ENCODE data around the gene LGR6.

LGR6 gene

DNA sequence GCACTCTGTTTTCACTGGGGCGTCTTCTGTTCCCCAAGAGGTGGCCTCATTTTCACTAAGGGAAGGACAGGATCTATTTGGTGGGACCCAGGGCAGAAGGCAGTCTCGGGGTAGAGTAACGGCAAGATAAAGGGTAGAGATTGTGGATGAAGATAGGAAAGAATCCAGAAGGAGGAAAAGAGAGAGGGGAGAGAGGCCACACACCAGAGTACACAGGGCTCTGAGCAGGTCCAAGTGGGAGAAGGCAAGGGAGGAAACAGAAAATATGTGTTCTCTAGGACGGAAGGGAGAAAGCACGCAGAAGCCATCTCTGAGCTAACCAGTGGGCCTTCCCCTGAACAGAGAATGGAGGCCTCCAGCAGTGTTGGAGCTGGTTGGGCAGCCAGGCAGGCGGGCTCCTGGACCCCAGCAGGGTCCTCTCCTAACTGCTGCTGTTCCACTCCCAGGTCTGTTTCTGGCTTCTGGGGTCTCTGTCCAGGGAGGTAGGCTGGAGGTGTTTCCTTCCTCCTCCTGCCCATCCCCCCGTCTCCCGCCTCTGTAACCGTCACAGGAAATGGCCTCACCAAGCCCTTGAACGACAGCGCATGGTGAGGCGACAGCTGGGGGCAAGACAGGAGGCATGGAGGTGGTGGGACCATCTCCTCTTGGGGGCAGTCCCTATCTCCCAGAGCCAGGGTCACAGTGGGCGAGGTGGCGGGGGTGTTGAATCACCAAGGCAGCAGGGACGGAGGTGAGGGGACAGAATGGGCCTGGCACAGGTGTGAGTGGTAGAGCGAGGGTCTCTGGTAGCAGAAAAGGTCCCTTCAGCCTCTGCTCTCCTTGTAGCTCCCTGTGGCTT lies 33.8 kb upstream of the LGR6 start:
- DNase-seq = no peak

DNA sequence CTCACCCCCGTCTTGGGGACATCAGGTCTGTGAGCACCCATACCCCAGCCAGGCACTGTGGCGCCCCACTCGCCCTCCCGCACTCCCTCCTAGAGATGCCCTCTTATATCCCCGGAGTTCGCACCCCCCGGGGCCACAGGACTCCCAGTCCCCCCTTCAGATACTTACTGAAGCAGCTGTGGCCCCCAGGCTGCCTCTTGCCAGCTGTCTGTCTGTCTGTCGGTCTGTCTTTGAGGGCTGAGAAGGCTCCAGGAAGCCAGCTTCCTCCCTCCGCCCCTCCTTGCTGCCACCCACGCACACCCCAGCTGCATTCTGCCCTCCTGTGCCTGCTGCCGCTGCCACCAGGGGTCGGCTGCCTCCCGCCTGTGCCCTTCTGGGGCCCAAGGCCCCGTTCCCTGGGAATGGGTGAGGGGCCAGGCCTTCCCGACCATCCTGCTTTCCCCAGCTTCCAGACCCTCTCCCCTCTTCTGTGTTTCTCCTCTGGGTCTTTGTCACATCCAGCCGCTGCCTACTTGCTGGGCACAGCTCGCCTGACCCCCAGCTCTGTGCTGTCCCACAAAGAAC lies 33.1 kb upstream of the LGR6 start, which contains the start of gene PTPN7:
Gene PTPN7, minus strand, starts transcription at position 226 of the 564 bp plus-strand sequence. CDS start 1,200 bp downstream, outside the sequence.
- DNase-seq = no peak

DNA sequence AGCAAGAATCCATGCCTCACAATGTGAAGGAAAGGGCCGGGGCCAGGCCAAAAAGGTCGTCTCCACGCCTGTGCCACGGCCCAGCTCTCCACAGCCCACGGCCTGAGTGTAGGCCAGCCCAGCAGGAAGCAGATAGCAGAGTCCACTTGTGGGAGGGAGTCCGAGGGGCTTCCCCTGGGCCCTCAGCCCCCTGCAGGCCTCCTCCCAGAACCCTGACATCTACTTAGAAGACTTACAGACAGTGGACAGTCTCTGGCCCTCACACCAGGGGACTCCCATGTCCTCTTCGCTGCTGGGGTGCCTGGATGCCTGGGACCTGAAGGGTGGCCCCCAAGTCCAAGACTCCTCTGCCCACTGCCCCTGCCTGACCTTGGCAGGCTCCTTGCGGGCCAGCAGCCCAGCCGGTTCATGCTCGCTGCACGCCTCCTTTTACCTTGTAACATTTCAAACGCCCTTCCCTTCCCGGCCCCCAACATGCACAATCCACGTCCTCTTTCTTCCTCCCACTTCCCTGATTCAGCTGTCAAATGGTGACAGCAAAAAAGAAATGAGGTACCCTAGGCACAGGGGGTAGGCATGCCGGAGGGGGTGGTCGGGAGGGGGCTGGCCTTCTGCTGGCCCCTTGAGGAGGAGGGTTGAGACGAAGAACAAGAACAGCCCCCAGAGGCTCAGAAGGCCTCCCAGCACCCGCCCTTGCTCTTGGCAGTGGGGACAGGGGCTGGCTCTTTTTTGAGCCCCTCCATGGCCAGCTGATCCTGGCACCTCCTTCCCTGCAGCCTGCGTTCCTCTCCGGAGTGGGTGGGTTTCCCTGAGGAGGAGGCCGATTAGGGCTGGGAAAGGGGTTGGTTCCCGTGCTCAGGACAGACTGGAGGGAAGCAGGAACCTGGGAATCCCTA lies 32.2 kb upstream of the LGR6 start:
- DNase-seq = no peak

DNA sequence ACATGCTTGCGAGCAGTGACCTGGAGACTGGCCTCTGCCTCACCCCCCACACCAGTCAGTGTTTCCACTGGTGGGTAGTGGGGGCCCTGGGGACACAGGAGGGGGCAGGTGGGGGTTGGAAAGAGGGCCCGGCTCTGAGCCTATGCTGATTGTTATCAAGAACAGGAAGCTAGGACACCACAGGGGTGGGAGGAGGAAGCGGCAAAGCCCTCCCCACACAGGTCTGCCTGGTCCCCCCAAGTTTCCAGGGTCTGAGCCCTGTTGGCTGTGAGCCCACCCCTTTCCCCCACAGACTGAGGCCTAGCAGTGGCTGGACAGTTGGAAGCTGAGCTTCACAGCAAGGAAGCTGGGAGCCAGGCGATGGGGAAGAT lies 31.6 kb upstream of the LGR6 start:
- no peak for DNase-seq

DNA sequence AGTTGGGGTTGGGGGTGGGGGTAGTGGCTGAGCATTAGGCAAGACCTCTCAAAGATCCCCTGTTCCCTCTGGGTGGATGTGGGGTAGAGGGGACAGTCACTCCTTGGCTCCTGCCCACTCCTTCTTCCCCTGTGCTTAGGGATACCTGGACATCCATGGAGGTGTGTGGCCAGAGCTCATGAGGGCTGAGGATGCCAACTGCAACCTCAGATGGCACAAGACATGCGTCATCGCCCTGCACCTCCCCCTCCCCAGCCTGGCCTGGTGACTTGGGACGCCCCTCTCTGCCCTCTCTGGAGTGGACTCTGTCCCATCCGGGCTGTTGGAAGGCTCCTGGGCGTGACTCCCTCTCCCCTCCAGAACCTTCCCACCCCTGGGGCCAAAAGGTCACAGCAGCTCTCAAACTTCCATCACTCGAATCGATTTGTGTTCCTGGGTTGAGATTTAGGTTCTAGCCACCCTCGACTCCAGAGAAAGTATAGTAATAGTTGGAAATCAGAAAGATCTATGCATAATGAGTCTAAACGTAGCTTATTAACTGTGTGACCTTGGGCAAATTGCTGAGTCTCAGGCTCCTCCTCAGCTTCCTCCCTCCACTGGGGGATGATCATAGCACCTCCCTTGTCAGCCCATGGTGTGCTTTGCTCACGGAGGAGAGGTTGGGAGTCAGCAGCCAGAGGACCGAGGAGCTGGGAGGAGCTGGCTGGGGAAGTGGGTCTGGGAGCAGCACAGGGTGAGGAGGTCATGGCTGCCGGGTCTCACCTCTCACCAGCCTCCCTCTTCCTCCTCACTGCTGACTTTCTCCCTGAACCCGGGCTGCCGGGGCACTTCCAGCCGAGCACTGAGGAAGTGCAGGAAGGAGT lies 30.9 kb upstream of the LGR6 start:
- no peak for DNase-seq

DNA sequence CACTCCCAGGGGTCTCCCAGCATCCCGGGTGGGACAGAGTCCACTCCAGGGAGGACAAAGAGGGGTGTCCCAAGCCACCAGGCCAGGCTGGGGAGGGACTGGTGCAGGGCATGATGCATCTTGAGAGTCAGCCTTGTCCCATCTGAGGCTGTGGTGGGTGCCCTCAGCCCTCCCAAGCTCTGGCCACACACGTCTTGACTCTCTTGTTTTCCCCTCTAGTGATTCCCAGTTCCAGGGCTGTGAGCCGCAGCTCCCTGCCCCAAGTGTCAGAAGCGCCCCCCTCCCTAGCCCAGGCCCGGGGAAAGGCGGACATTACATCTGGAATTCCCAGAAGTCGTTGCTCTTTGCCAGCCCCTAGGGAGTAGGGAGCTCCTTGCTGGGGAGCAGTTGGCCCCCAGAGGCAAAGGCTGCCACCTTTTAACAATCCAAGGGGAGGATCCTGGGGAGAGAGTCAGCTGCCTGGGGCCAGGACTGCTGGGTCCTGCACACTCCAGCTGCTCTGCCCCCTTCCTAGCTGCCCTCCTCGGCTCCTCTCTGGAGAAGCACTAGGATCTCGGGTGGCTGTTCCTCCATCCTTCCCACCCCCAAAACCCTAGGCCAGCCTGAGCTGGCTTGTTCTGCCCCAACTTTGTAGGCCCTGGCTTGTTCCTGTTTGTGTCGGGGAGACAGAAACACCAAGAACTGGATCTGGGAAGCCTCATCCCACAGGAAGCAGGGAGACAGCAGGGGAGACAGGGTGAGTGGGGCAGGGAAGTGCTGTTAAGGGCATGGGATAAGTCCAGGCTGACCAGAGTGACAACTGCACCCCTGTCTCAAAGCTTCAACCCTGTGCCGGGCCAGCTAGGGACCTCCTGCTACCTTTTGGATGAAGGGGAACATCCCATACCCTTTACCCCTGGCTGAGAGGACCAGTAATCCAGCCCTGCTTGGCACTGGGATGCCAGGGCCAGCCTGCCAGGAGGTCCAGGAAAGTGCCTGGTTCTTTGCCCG lies 30.0 kb upstream of the LGR6 start:
- no peak for DNase-seq

DNA sequence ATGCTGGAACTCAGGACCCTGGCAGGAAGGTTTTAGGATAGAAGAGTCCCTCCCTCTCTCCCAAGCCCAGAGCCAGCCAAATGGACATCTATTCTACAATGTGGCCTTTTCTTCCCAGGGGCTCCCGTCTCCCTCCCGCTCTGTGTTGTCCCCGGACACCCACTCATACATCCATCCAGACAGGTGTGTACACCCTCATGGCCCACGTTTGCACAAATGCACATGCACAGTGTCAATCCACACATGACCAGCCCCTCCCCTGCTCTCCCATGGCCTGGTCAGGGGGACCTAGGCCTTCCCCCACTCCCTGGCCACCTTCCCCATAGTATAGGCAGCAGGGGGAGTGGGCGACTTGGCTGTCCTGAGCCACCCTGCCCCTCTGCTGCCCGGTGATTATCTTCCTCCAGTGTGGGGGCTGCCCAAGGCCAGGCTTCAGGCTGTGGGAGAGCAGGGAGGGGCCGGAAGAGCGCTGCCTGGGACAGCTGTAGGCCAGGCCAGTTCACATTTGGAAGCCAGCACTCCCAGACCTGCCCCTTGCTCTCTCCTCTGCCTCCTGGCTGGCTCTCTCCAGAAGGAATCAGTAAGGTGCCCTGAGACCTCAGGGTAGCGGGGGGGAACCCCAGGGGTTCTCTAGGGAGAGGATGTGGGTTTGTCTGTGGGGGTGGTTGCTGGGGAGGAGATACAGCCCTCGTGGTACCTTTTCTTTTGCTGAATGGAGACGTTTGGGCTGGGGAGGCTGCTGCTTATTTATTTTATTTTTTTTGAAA lies 29.1 kb upstream of the LGR6 start:
- no peak for DNase-seq

DNA sequence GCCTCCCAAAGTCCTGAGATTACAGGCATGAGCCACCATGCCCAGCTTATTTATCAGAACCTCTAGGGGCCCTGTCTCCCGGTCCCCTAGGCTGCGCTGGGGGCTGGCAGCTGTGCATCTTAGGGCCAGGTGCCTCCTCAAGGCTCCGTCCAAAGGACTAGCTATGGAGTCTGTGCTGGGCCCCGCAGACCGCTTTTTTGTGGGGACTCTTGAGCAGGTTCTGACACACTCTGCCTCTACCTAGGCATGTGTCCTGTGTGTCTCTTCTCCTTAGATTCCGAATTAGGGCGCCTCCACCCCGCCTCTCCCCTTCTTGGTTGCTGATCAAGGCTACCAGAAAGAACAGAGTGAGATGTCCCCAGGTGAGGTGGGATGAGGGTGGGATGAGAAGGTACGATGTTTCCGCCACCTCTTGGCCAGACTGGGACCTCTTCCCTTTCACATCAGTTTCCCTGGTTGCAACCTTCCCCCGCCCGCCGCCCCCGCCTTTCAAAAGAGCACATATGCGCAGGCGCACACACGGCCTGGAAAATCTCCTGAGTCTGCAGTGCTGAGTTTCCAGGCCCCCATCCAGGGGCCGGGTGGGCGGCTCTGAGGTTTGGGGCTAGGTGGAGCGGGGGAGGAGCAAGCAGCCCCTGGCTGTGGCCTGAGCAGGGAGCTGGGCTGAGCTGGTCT lies 28.2 kb upstream of the LGR6 start:
- DNase-seq = no peak

DNA sequence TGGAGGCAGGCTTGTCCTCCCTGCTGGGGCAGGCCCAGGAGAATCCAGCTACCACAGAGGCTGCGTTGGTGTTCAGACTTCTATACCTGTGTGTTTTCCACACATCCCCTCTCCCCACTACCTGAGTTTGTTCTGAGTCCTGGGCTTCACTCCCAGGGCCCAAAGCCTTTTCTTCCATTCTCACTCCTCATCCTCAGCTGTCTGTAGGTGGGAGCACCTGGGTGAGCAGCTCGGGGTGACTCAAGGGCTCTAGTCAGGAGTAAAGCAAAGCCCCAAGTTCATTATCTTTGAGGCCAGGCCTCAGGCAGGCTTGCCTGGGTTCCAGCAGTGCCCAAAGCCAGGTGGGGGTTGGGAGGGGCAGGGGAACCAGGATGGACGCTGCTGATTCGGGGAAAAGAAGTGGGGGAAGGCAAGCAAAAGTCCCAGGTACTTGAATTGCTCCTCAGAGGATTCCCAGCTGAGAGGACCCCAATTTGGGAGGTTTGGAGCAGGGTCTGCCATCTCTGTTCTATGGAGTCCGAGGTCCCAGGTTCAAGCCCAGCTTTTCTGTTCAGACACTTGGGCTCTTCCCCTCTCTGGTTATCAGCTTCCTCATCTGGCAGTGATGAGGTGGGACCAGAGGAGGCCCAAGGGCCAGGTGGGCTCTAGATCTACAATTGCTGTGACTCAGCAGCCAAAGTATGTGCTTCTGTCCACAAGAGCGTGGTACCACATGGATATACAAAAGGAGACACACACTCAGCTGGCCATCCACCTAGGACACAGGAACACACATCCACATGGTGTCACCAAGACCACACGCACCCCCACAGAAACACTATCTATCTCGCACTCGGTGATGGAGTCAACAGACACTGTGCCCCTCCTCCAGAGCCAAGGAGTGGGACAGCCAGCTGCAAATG lies 27.4 kb upstream of the LGR6 start:
- no peak for DNase-seq

DNA sequence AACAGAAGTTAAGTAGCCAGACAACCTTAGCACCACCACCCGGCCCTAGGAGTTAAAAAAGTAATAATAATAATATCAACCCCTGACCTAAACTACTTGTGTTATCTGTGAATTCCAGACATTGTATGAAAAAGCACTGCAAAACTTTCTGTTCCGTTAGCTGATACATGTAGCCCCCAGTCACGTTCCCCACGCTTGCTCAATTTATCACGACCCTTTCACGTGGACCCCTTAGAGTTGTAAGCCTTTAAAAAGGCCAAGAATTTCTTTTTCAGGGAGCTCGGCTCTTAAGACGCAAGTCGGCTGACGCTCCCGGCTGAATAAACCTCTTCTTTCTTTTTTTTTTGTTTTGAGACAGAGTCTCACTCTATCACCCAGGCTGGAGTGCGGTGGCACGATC lies 26.5 kb upstream of the LGR6 start:
- DNase-seq = peak; percentile 22

DNA sequence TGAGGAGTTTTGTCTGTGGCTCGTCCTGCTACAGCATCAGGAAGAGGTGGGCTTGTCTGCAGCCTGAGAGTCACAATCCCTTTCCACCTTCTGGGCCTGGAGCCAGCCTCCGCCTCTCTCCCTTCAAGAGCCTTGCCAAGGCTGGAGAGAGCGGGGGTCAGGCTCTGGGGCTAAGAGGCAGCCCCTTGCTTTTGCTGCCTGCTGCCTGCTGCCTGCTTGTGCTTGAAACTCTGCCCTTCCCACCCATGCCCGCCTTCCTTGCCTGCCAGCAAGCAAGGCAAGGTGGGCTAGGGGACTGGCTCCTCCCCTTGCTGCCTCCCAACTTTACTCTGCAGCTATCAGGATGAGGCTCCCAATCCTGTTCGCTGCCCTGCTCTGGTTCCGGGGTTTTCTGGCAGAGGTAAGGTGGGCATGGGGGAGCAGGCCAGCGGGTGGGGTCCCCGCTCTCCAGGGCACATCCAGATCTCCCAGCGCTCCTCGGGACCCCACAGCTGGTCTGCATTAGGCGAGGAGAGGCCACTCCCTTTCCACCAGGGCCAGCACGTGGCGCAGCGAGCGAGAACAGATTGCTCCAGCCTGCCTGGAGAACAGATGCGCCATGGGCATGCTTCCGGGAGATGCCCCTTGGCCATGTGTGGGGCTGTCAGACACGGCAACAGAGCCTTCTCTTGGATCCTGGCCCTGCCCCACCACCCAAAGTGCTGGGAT lies 25.7 kb upstream of the LGR6 start:
- peak; percentile 40 for DNase-seq

DNA sequence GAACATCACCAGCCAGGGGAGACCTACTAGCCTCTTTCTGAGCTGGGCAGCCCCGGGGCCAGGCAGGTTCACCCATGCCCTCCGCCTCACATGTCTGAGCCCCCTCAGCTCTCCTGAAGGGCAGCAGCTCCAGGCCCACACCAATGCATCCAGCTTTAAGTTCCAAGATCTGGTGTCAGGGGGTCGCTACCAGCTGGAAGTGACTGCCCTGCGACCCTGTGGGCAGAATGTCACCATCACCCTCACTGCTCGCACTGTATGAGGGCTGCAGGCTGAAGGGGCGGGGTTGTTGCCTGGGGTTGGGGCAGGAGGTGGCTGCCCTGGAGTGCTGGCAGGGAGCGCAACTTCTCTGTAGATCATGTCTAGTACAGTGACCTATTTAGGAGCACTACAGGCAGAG lies 24.7 kb upstream of the LGR6 start:
- DNase-seq = no peak

DNA sequence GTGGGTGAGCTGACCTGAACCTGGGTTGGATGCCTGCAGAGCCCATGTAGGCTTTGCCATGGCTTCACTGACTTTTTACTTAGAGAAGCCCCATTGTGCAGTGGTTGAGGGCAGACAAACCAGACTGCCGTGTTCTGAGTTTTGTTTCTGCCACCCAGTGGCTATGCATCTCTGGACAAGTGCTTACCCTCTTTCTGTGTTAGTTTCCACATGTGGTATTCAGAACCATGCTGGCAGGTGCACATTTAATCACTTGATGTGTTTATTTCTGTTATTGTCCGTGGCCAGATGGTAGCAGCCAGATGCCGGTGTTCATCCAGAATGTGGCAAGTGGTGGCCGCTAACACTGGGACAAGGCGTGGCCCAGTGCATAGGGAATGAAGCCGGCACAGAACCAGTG lies 22.9 kb upstream of the LGR6 start:
- peak; percentile 48 for DNase-seq

DNA sequence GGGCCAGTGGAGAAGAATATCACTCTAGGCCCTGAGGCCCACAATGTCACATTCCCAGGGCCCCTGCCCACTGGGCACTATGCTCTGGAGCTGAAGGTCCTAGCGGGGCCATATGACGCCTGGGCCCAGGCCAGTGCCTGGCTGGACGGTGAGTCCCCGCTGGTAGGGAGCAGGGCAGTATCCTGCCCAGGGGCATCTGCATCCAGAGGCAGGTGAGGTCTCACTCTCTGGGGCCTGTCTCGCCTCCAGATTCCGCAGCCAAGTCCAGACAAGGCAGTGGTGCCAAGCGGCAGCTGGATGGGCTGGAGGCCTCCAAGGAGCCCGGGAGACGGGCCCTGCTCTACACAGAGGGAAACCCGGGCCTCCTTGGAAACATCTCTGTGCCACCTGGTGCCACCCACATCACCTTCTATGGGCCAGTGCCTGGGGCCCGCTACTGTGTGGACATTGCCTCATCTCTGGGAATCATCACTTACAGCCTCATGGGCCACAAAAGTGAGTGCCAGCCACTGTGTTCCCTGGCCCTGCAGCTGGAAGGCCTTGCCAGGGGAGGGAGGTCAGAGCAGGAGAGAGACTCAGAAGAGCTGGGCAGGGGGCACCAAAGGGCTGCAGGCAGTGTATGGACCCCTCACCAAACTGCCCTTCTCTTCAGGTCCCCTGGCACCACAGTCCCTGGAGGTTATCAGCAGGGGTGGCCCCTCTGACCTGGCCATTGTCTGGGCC lies 22.1 kb upstream of the LGR6 start:
- DNase-seq = no peak

DNA sequence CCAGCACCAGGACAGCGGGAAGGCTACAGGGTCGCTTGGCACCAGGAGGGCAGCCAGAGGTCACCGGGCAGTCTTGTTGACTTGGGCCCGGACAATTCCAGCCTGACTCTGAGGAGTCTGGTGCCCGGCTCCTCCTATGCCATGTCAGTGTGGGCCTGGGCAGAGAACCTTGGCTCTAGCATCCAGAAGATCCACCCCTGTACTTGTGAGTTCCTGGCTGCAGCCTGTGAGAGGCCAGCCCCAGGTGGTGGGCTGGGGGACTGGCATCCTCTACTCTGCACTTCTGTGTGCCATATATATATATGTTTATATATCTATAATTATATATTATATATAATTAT lies 21.6 kb upstream of the LGR6 start:
- DNase-seq = no peak

DNA sequence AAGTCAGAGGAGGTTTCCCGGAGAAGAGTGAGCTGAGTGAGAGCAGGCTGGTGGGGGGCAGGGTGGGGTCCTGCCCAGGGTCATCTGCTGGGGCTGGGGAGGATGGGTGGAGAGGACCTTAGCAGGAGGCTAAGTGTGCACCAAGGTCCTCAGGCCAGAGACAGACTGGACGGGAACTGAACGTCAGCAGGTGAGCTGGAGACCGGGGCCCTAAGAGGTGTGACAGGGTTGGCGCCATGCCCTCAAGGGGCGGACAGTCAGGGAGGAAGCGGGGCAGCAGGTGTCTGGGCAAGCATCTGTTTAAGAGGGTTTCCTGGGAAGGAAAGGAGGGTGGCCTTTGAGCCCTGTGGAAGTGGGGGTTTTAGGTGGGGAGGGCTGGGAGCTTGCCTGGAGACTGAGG lies 19.6 kb upstream of the LGR6 start:
- peak; percentile 46 for DNase-seq
